Stimulated activated CD4-positive, alpha-beta T cell treated with anti-CD3 and anti-CD28 coated beads, Interleukin-1b, Interleukin-23, amount 100 ng/mL, for 48 hours (primary cell): ENCODE measurements around the gene CHDH.

Experiments used
- DNase-seq: peaks from one replicate; pipeline ENCODE4 v3.0.0-alpha.2; 2020

Gene CHDH

GRCh38 chr3:53823026-53823955 lies 22.9 kb downstream of the CHDH start:
- no peak for DNase-seq

- DNase-seq: no peak
Observed at GRCh38 chr3:53822331-53822741, 23.9 kb downstream of the CHDH start.

- DNase-seq: no peak
Observed at GRCh38 chr3:53821631-53822121, 24.5 kb downstream of the CHDH start.

GRCh38 chr3:53820756-53821580 lies 25.3 kb downstream of the CHDH start:
- no peak for DNase-seq

DNA sequence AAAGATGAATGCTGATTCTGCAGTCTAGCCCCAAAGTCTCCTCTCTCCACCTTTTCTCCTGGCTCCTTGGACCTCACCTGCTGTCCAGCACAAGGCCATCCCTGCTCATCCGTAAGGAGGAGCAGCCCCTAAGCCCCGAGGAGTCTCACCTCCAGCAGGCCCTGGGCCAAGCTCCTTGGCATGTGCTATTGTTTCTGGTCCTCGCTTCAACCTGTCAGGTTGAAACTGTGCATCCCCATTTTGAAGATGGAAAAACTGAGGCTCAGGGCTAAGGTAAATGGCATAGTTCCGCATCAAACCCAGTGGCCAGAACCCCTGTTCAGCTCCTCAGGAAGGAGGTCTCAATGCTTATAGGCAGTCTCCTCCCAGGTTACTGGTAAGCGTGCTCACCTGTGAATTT lies 26.1 kb downstream of the CHDH start:
- no peak for DNase-seq

- no peak for DNase-seq
Observed at GRCh38 chr3:53819163-53819868, 26.9 kb downstream of the CHDH start.

DNA sequence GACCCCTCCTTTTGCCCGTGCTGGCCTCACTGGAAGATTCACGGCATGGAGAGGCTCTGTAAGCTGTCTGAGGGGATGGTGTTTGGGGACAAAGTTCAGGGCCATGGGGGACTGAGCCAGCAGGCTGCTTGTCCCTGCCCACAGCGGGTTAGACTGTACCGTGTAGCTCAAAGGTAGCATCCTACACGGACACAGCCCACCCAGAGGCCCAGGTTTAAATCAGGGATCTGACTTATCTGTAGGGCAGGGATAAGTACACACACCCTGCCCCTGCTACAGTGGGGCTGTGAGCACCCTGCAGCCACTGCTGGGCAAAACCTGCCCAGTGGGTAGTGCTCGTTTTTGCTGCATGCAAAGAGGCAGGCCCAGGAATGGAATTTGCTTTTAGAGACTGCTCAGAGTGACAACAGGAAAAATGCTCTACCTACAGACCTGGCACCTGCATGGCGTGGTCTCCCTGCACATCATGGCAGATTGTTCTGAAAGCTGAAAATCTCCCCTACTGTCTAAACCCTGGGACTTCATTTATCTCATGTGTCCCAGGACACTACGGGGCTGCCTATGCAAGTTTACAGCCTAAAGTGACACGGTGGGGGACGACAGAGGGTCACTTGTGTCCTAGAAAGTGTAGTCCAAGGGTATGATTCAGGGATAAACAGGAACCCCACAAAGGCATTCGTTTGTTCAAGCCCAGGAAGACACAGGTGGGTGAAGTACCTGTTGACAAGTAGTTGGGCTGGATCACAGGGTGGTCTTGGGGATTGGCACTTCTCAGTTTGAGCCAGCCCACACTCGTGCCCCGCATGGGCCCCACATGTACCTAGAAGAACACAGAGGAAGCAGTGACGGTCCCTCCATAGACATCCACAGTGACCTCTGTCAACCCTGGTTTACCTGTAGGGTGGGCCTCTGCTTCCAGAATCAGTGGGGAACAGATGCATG lies 27.7 kb downstream of the CHDH start:
- no peak for DNase-seq

DNA sequence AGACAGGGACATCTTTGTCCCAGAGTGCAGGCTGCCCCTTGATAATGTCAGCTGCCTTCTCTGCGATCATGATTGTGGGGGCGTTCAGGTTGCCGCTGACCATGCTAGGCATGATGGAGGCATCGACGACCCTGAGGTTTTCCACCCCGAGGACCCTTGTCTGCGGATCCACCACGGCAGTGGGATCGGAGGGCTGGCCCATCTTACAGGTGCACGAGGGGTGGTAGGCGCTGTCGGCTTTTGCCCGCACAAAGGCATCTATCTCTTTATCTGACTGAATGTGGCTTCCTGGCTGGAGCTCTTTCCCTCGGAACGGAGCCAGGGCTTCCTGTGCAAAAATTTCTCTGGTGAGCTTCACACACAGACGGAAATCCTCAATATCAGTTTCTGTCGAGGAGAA lies 28.4 kb downstream of the CHDH start:
- DNase-seq: no peak

- DNase-seq: no peak
Observed at GRCh38 chr3:53817211-53817610, 29.0 kb downstream of the CHDH start.

GRCh38 chr3:53816425-53816824 lies 29.8 kb downstream of the CHDH start:
- DNase-seq: no peak

GRCh38 chr3:53815651-53816050 lies 30.6 kb downstream of the CHDH start:
- DNase-seq: no peak

- no peak for DNase-seq
Observed at GRCh38 chr3:53815067-53815466, 31.2 kb downstream of the CHDH start.

- no peak for DNase-seq
Observed at GRCh38 chr3:53813876-53814275, 32.3 kb downstream of the CHDH start.

- no peak for DNase-seq
Observed at GRCh38 chr3:53813229-53813628, 33.0 kb downstream of the CHDH start.

- no peak for DNase-seq
Observed at GRCh38 chr3:53812434-53812833, 33.8 kb downstream of the CHDH start.

GRCh38 chr3:53811143-53811927 lies 34.9 kb downstream of the CHDH start:
- DNase-seq: no peak

DNA sequence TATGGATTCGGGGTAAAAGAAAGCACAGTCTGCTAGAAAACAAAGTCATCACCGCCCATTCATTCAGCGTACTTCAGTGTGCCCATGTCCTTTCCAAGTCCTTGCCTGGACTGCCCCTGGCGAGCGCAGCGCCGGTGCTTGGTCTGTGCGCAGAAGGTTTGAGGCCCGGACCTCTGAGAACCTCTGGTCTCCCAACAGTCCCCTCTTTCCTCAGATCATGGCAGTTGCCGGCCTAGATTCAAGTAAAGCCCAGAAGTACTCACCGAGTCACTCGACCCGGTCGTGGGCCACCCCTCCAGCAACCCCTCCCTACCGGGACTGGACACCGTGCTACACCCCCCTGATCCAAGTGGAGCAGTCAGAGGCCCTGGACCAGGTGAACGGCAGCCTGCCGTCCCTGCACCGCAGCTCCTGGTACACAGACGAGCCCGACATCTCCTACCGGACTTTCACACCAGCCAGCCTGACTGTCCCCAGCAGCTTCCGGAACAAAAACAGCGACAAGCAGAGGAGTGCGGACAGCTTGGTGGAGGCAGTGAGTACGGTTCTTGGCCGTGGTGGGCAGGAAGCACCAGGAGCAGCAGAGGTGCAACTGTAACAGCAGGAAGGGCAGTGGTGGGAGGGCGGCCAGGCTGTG lies 36.3 kb downstream of the CHDH start:
- no peak for DNase-seq

DNA sequence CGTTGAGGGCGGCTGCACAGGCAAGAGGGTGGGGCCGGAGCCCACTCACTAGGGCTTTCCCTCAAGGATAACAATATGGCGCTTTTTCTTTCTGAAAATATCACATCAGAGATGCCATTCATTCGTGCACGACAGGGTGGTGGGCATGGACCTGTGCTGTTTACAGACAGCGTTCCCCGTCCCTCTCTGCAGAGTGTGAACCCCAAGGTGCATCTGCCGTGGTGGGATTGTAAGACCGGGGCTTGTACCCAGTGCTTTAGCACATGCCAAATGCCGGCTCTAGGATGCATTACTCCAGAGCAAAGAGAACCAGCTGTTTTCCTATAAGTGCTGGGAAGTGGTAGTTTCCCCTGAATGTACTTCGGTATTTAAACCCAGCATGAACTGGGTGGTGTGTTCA lies 37.0 kb downstream of the CHDH start:
- no peak for DNase-seq

GRCh38 chr3:53808496-53808895 lies 37.7 kb downstream of the CHDH start:
- no peak for DNase-seq

- no peak for DNase-seq
Observed at GRCh38 chr3:53807117-53807810, 39.0 kb downstream of the CHDH start.
